ENCODE measurements around the gene NYNRIN. TPM values are rescaled to one million over a fixed set of nuclear protein-coding genes. Genes with fewer than 3 reads are reported as not detected.

NYNRIN gene
- total RNA-seq = 3.1 and 3.9 TPM in 2 replicates

DNA sequence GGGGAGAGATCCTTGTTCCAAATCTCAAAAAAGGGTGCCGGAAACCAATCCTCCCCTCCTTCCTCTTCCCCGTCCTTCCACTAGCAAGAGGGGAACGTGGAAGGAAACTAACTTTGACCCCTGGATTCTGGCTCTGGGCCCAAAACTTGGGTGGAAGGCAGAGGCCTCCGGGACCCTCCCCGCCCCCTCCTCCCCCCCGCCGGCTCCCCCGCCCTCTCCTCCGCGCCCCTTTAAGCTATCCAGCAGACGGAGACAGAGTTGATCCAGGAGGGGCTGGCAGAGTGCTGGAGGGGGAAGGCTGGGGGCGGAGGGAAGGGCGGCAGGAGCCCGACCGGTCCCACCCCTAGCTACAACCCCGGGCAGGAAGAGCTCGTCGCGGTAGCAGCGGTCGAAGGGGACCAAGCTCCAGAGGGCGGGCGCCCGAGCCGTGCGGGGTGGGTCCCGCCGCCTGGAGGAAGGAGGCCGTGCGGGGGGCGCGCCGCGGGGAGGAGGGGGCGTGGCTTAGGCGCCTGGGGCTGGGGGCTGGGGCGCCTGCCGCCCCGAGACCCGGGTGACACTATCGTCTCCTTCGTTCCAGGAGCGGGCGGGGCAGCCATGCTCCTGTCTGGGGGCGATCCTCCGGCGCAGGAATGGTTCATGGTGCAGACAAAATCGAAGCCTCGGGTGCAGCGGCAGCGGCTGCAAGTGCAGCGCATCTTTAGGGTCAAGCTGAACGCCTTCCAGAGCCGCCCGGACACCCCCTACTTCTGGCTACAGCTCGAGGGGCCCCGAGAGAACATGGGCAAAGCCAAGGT, at the start of gene NYNRIN:
Gene NYNRIN, plus strand, starts transcription at position 351 of the 794 bp plus-strand sequence. Its CDS starts 244 bp downstream, at position 595.

DNA sequence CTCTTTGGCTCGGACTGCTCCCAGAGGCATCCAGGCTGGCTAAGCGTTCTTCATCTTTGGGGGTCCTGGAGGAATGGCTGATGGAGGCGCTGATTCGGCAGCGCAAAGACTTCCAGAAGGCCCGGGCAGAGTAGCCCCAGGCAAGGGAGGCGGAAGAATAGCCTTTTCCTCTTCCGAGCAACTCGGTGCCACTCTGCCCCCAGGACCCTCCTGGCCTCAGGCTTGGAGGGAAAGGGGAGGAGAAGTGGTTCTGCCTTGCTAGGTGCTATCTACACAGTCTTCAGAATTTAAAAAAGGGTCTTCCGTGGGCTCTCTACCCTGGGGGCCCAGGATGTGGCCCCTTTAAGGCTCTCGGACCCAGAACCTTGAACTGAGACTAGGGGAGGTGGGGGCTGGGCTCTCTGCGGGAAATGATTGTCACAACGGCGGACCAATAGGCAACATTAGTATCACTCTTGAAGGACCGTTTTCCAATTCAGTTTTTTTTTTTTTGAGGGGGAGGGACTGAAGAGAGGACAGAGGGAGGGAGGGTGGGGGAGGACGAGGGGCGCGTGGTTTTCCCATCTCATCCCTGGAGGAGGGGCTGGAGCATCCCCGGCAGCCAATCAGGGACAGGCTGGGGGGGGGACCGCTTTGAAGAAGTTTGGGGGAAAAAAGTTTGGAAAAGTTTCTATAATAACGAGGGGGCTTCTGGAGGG, 31.1 kb upstream of the NYNRIN start, which contains the start of gene NFATC4:
Gene NFATC4, plus strand, starts transcription at position 671 of the 698 bp plus-strand sequence. CDS start 157 bp downstream, outside the sequence.

DNA sequence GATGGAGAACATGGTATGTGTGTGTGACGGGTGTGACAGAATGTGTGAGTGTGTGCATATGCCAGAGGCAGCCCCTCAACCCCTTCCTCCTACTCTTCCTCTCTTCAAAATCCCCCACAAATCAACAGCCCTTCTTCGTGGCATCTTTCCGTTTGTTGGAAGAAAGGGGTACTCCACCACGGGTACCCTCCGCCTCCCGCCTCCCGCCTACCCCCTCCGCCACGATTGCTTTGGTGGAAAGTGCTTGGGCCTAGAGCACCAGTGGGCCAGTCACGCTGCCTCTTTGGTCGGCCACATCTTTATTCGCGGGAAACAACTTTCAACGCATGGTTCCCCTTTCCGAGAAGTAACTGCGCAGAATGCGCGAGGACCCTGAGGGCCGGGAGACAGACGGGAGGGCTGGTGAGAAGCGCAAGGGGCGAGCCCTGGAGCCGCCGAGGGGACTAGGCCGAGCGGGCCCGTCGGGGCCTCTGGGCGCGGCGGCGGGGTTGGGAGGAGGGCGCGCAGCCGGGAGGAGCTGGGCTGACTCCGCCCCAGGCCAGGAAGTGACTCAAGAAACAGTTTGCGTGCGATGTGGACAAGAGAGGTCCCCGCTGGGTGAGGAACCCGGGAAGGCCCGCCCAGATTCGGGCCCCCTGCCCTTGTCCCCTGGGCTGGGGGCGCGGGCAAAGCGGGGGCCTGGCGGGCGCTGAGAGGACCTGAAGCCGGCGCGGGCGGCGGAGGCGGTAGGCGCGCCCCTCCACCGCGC, 30.8 kb downstream of the NYNRIN start, which contains the start of the genes CBLN3 and KHNYN:
Gene CBLN3, minus strand, starts transcription at position 274 of the 748 bp plus-strand sequence. CDS start 614 bp downstream, outside the sequence.
Gene KHNYN, plus strand, starts transcription at position 560 of the 748 bp plus-strand sequence. CDS start 777 bp downstream, outside the sequence.

DNA sequence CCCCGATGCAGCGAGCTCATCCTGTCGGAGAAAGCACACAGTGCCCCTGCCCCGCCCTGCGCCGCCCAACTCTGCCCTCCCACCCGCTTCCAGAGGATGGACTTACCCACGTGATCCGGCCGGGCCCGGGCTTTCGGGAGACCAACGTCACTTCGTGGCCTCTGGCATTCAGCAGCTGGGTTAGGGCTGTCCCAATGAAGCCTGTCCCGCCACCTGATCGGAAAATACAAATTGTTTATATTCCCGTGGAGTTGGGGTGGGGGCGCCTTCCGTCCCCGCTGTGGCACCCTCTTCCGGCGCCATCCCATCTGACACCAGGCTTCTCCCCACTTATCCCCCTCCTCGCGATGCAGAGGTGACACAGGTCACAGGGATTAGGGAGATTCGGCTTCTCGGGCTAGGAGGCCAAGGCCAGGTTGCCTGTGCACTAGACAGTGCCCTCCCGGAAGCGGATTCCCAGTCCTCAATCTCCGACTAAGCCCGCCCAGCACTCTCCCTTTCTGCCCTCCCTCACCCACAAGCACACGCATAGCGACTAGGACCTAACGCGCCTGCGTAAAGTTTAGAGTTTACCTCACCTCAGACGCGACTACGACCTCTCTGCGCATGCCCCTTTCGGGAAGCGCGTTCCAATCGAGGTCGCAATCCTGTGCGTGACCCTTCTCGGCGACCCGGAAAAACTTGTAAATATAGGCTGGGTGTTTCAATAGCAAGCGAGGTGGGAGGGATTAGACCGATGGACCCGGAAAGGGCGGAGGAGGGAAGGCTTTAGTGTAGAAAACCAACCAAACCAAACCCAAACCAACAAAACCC, 43.6 kb downstream of the NYNRIN start, which contains the start of gene SDR39U1:
Gene SDR39U1, minus strand, starts transcription at position 537 of the 813 bp plus-strand sequence. Its CDS starts 7 bp downstream, at position 530.

Other genes with a start within 250 kb of the NYNRIN start
- gene IRF9, start 237.7 kb upstream of the NYNRIN start, total RNA-seq = 43.9 and 55.4 TPM in 2 replicates
- gene REC8, start 226.9 kb upstream of the NYNRIN start, total RNA-seq = 0.87 and 1.3 TPM in 2 replicates
- 19.3 and 31.5 TPM in 2 replicates for gene IPO4, start 210.2 kb upstream of the NYNRIN start, total RNA-seq
- gene TM9SF1, start 203.6 kb upstream of the NYNRIN start, total RNA-seq = 39.6 and 58.0 TPM in 2 replicates
- gene TSSK4, start 193.3 kb upstream of the NYNRIN start, total RNA-seq = not detected in 2 replicates
- 23.7 and 27.1 TPM in 2 replicates for gene CHMP4A, start 185.5 kb upstream of the NYNRIN start, total RNA-seq
- gene MDP1, start 182.9 kb upstream of the NYNRIN start, total RNA-seq = 11.3 and 13.1 TPM in 2 replicates
- gene NEDD8, start 166.6 kb upstream of the NYNRIN start, total RNA-seq = 186 and 243 TPM in 2 replicates
- 80.6 and 106 TPM in 2 replicates for gene GMPR2, start 166.1 kb upstream of the NYNRIN start, total RNA-seq
- gene TINF2, start 156.4 kb upstream of the NYNRIN start, total RNA-seq = 45.1 and 70.4 TPM in 2 replicates
- gene TGM1, start 135.8 kb upstream of the NYNRIN start, total RNA-seq = 0.09 and 0.22 TPM in 2 replicates
- gene RABGGTA, start 127.4 kb upstream of the NYNRIN start, total RNA-seq = 10.7 and 12.2 TPM in 2 replicates
- 5.8 and 16.0 TPM in 2 replicates for gene DHRS1, start 99.2 kb upstream of the NYNRIN start, total RNA-seq
- gene NOP9, start 99.2 kb upstream of the NYNRIN start, total RNA-seq = 20.8 and 21.0 TPM in 2 replicates
- gene CIDEB, start 91.0 kb upstream of the NYNRIN start, total RNA-seq = 1.2 TPM in 2 replicates
- gene LTB4R2, start 88.9 kb upstream of the NYNRIN start, total RNA-seq = 2.3 and 3.1 TPM in 2 replicates
- gene LTB4R, start 87.5 kb upstream of the NYNRIN start, total RNA-seq = 1.6 and 1.7 TPM in 2 replicates
- 51.0 and 57.6 TPM in 2 replicates for gene ADCY4, start 63.9 kb upstream of the NYNRIN start, total RNA-seq
- gene RIPK3, start 59.0 kb upstream of the NYNRIN start, total RNA-seq = 2.1 and 2.2 TPM in 2 replicates
- gene NFATC4, start 30.8 kb upstream of the NYNRIN start, total RNA-seq = 0.34 and 0.65 TPM in 2 replicates
- gene CBLN3, start 30.7 kb downstream of the NYNRIN start, total RNA-seq = 0.26 and 0.33 TPM in 2 replicates
- gene KHNYN, start 31.0 kb downstream of the NYNRIN start, total RNA-seq = 43.3 and 49.2 TPM in 2 replicates
- gene SDR39U1, start 43.8 kb downstream of the NYNRIN start, total RNA-seq = 7.4 TPM in 2 replicates
- gene CMA1, start 109.3 kb downstream of the NYNRIN start, total RNA-seq = not detected in 2 replicates
- not detected in 2 replicates for gene CTSG, start 177.2 kb downstream of the NYNRIN start, total RNA-seq
- not detected in 2 replicates for gene GZMH, start 210.7 kb downstream of the NYNRIN start, total RNA-seq
- not detected in 2 replicates for gene GZMB, start 235.2 kb downstream of the NYNRIN start, total RNA-seq